HG03354 (cell line): ENCODE data around the gene RESF1.

Source experiments
- ATAC-seq: cut with Tn5 transposase; IDR thresholded peaks from one replicate; pipeline ENCODE4 v1.9.1; 2021; ENCODE audit warnings: mild to moderate bottlenecking; ENCODE audit not compliant: unreplicated experiment, poor library complexity, severe bottlenecking

The RESF1 gene

GRCh38 chr12:32005496-32006125, 46.4 kb downstream of the RESF1 start:
- no peak for ATAC-seq
